HFF-Myc (cell line): ENCODE results near the gene CNTD1.
"Not testable (repeated sequence)": the region's sequence is repeated elsewhere in the genome, so short reads cannot be mapped to it uniquely, and the experiment has no call there.

Source experiments
- DNase-seq: peaks from one replicate; pipeline ENCODE4 v3.0.0-alpha.2; 2011; ENCODE audit warnings: low read depth; ENCODE audit errors: extremely low read depth
- H3K4me3 ChIP-seq: replicated peaks from 2 replicates; pipeline ENCODE4 v1.5.1; 2011; ENCODE audit warnings: low read depth, mild to moderate bottlenecking, control low read depth, low read length
- TF ChIP-seq, protein P1 (sequence below): IDR thresholded peaks from 2 replicates; pipeline ENCODE4 v1.5.1; 2012; ENCODE audit warnings: mild to moderate bottlenecking, low read depth, low read length, control low read depth; ENCODE audit errors: missing control alignments

The CNTD1 gene

DNA sequence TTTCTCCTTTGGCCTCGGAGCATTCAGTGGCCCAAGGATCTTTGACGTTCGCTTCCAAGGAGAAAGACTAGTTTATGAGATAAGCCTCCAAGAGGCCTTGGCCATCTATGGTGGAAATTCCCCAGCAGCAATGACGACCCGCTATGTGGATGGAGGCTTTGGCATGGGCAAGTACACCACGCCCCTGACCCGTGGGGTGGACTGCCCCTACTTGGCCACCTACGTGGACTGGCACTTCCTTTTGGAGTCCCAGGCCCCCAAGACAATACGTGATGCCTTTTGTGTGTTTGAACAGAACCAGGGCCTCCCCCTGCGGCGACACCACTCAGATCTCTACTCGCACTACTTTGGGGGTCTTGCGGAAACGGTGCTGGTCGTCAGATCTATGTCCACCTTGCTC lies 53.7 kb downstream of the CNTD1 start:
- no peak overlapping the region for H3K4me3 ChIP-seq
- DNase-seq, result no peak
- TF ChIP-seq, protein P1, sequence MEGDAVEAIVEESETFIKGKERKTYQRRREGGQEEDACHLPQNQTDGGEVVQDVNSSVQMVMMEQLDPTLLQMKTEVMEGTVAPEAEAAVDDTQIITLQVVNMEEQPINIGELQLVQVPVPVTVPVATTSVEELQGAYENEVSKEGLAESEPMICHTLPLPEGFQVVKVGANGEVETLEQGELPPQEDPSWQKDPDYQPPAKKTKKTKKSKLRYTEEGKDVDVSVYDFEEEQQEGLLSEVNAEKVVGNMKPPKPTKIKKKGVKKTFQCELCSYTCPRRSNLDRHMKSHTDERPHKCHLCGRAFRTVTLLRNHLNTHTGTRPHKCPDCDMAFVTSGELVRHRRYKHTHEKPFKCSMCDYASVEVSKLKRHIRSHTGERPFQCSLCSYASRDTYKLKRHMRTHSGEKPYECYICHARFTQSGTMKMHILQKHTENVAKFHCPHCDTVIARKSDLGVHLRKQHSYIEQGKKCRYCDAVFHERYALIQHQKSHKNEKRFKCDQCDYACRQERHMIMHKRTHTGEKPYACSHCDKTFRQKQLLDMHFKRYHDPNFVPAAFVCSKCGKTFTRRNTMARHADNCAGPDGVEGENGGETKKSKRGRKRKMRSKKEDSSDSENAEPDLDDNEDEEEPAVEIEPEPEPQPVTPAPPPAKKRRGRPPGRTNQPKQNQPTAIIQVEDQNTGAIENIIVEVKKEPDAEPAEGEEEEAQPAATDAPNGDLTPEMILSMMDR, result no peak

DNA sequence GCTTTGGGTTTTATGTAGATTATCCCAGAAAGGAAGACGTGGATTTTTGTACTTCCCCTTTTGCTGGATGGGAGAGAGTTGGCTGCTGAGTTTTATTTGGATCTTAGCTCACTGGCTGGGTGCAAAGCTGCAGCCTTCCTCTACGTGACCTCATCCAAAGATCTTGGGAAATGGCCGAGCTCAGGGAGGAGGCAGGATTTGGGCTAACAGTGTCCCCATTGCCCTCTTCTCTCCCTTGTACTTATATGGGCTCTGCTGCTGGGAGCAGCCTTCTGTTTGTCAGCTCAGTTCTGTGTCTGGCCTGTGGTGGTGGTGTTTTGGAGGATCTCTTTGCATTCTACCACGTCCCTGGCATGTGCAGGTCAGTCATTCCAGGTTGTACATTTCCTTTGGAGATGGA lies 54.3 kb downstream of the CNTD1 start:
- TF ChIP-seq, protein P1, result no peak
- DNase-seq, result no peak

GRCh38 chr17:42853597-42853967 lies 54.9 kb downstream of the CNTD1 start:
- no peak overlapping the region for H3K4me3 ChIP-seq
- DNase-seq, result no peak
- TF ChIP-seq, protein P1, result no peak

More for the DNA sequence above, 54.3 kb downstream of the CNTD1 start:
- no peak overlapping the region for H3K4me3 ChIP-seq

DNA sequence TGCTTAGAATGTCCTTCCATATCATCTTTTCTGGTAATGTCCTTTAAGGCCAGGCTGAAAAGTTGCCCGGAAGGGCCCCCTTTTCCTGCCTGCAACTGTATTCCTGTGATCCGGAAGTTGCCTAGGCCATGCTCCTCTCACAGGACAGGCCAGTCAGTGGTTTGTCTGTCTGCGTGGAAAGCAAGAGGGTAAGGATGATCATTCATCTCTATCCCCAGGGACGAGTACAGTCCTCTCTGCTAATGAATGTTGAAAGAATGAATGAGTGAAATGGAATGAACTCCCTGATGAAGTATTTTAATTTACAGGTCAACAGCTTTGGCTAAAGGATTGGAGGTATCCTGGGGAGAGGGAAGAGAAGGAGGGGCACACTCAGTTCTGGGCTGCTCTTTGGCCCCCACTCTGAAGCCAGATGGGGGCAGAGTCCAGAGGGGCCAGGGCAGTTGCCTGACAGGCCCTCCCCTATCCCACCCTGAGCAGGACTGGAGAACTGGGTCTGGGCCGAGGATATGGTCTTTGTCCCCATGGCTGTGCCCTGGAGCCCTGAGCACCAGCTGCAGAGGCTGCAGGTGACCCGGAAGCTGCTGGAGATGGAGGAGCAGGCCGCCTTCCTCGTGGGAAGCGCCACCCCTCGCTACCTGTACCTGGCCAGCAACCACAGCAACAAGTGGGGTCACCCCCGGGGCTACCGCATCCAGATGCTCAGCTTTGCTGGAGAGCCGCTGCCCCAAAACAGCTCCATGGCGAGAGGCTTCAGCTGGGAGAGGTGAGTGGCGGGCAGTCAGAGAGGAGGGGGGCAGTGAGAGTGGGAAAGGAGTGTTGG lies 55.5 kb downstream of the CNTD1 start:
- no peak overlapping the region for H3K4me3 ChIP-seq
- DNase-seq, result no peak
- TF ChIP-seq, protein P1, result no peak

DNA sequence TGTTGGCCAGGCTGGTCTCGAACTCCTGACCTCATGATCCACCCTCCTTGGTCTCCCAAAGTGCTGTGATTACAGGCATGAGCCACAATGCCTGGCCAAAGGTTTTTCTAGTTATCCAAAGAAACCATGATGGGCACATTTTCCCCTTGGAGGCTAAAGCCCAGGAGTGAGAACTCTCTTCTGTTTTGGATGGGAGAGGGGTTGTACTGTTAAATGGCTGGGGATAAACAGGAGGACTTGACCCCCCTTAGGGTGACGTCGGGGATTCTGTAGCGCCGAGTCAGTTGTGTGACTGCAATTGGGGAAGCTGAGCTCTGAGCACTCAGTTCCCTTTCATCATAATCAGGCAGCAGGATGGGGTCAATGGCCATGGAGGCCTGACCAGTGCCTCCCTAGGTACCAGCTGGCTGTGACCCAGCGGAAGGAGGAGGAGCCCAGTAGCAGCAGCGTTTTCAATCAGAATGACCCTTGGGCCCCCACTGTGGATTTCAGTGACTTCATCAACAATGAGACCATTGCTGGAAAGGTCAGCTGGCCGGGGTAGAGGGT lies 56.5 kb downstream of the CNTD1 start:
- H3K4me3 ChIP-seq, result no peak overlapping the region
- no peak for DNase-seq
- TF ChIP-seq, protein P1, result no peak

DNA sequence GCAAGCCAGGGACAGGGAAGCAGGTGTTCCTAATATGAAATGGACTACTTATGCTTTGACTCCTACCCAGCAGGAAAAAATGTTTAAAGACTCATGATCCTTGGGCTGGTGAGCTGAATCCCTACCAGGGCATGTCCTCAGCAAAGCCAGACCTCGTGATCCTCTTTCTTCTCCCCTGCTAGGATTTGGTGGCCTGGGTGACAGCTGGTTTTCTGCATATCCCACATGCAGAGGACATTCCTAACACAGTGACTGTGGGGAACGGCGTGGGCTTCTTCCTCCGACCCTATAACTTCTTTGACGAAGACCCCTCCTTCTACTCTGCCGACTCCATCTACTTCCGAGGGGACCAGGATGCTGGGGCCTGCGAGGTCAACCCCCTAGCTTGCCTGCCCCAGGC lies 57.4 kb downstream of the CNTD1 start:
- not testable (repeated sequence) for DNase-seq, H3K4me3 ChIP-seq

GRCh38 chr17:42856516-42856915 lies 57.9 kb downstream of the CNTD1 start:
- DNase-seq, H3K4me3 ChIP-seq: not testable (repeated sequence)

- TF ChIP-seq, protein P1, result no peak
- H3K4me3 ChIP-seq, result no peak overlapping the region
- DNase-seq, result no peak
These were observed 58.7 kb downstream of the CNTD1 start for GRCh38 chr17:42857389-42857788.
